Loucy (cell line): Measurements from ENCODE around the gene FOXF1.

Experiments
- EZH2phosphoT487 ChIP-seq: fragments of 200-600 bp; IDR thresholded peaks from 2 replicates; pipeline ENCODE4 v1.6.1; 2018; ENCODE audit warnings: antibody characterized with exemption, mild to moderate bottlenecking, moderate library complexity, borderline replicate concordance
- TF ChIP-seq, protein P1 (sequence below): fragments of 200-600 bp; sonication (generic); conservative IDR thresholded peaks from 2 replicates; pipeline ENCODE4 v1.5.1; 2014; ENCODE audit warnings: mild to moderate bottlenecking, antibody characterized with exemption, low read length

DNA sequence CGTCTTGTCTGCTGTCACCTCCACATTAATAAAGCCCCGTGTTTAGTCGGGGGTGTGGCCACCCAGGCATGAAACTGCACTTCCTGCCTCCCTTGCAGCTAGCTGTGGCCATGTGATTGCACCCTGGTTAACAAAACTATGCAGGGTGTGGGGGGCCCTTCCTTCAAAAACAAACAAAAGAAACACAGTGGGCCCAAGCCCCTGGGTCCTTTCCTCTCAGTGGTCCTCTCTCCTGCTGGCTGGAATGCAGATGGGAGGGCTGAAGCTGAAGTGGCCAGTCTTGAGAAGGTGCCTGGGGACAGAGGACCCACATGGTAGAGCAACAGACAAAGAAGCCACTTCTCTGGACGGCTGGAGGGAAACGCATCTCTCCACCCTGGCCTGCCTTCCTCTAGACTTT lies 38.0 kb upstream of the FOXF1 start:
- TF ChIP-seq, protein P1, sequence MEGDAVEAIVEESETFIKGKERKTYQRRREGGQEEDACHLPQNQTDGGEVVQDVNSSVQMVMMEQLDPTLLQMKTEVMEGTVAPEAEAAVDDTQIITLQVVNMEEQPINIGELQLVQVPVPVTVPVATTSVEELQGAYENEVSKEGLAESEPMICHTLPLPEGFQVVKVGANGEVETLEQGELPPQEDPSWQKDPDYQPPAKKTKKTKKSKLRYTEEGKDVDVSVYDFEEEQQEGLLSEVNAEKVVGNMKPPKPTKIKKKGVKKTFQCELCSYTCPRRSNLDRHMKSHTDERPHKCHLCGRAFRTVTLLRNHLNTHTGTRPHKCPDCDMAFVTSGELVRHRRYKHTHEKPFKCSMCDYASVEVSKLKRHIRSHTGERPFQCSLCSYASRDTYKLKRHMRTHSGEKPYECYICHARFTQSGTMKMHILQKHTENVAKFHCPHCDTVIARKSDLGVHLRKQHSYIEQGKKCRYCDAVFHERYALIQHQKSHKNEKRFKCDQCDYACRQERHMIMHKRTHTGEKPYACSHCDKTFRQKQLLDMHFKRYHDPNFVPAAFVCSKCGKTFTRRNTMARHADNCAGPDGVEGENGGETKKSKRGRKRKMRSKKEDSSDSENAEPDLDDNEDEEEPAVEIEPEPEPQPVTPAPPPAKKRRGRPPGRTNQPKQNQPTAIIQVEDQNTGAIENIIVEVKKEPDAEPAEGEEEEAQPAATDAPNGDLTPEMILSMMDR: no peak
- TF ChIP-seq EZH2phosphoT487: no peak
